ENCODE measurements around the gene PTPRH.

GRCh38 chr19:55230780-55231179 lies 21.5 kb upstream of the PTPRH start:
- TF ChIP-seq, protein P1, sequence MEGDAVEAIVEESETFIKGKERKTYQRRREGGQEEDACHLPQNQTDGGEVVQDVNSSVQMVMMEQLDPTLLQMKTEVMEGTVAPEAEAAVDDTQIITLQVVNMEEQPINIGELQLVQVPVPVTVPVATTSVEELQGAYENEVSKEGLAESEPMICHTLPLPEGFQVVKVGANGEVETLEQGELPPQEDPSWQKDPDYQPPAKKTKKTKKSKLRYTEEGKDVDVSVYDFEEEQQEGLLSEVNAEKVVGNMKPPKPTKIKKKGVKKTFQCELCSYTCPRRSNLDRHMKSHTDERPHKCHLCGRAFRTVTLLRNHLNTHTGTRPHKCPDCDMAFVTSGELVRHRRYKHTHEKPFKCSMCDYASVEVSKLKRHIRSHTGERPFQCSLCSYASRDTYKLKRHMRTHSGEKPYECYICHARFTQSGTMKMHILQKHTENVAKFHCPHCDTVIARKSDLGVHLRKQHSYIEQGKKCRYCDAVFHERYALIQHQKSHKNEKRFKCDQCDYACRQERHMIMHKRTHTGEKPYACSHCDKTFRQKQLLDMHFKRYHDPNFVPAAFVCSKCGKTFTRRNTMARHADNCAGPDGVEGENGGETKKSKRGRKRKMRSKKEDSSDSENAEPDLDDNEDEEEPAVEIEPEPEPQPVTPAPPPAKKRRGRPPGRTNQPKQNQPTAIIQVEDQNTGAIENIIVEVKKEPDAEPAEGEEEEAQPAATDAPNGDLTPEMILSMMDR (IDR thresholded peaks at IDR 0.05) = no peak
- no peak for TF ChIP-seq POLR2A (IDR thresholded peaks at IDR 0.05)

Measured in testis (tissue), 2 donors.